Measurements from ENCODE around the gene FGF5.

DNA sequence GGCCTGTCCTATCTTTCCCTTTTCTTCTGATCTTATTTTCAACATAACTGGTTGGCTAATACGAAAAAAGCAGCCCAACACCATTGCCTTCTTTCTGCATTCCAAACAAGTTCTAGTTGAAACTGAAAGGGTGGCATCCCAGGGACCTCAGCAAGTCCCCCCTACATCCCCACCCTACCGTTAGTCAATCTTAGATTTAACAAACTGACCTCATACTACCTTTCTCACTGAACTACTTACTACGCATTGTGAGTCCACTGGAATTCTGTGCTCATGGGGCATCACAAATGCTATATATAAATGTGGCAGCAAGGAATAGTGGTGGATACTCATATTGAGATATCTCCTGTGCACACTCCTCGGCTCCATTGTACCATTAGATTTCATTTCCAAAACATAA, 33.1 kb upstream of the FGF5 start:
- TF ChIP-seq ZNF37A (tag by site-specific recombination; IDR thresholded peaks at IDR 0.05): no peak
- no peak for TF ChIP-seq ZBTB21 (tag by site-specific recombination; IDR thresholded peaks at IDR 0.05)
- TF ChIP-seq ZNF660 (tag by site-specific recombination; IDR thresholded peaks at IDR 0.05): no peak
- TF ChIP-seq ZNF747 (tag by site-specific recombination; IDR thresholded peaks at IDR 0.05): no peak
- TF ChIP-seq, protein P1, sequence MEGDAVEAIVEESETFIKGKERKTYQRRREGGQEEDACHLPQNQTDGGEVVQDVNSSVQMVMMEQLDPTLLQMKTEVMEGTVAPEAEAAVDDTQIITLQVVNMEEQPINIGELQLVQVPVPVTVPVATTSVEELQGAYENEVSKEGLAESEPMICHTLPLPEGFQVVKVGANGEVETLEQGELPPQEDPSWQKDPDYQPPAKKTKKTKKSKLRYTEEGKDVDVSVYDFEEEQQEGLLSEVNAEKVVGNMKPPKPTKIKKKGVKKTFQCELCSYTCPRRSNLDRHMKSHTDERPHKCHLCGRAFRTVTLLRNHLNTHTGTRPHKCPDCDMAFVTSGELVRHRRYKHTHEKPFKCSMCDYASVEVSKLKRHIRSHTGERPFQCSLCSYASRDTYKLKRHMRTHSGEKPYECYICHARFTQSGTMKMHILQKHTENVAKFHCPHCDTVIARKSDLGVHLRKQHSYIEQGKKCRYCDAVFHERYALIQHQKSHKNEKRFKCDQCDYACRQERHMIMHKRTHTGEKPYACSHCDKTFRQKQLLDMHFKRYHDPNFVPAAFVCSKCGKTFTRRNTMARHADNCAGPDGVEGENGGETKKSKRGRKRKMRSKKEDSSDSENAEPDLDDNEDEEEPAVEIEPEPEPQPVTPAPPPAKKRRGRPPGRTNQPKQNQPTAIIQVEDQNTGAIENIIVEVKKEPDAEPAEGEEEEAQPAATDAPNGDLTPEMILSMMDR (tag by site-specific recombination; IDR thresholded peaks at IDR 0.05): no peak
- TF ChIP-seq ZNF133 (tag by site-specific recombination; IDR thresholded peaks at IDR 0.05): no peak
- TF ChIP-seq, protein P2, sequence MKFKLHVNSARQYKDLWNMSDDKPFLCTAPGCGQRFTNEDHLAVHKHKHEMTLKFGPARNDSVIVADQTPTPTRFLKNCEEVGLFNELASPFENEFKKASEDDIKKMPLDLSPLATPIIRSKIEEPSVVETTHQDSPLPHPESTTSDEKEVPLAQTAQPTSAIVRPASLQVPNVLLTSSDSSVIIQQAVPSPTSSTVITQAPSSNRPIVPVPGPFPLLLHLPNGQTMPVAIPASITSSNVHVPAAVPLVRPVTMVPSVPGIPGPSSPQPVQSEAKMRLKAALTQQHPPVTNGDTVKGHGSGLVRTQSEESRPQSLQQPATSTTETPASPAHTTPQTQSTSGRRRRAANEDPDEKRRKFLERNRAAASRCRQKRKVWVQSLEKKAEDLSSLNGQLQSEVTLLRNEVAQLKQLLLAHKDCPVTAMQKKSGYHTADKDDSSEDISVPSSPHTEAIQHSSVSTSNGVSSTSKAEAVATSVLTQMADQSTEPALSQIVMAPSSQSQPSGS (tag by site-specific recombination; IDR thresholded peaks at IDR 0.05; ENCODE audit: low read depth): no peak
- TF ChIP-seq YY1 (tag by site-specific recombination; IDR thresholded peaks at IDR 0.05): no peak
- TF ChIP-seq ZNF624 (tag by site-specific recombination; IDR thresholded peaks at IDR 0.05): no peak
- TF ChIP-seq, protein P3, sequence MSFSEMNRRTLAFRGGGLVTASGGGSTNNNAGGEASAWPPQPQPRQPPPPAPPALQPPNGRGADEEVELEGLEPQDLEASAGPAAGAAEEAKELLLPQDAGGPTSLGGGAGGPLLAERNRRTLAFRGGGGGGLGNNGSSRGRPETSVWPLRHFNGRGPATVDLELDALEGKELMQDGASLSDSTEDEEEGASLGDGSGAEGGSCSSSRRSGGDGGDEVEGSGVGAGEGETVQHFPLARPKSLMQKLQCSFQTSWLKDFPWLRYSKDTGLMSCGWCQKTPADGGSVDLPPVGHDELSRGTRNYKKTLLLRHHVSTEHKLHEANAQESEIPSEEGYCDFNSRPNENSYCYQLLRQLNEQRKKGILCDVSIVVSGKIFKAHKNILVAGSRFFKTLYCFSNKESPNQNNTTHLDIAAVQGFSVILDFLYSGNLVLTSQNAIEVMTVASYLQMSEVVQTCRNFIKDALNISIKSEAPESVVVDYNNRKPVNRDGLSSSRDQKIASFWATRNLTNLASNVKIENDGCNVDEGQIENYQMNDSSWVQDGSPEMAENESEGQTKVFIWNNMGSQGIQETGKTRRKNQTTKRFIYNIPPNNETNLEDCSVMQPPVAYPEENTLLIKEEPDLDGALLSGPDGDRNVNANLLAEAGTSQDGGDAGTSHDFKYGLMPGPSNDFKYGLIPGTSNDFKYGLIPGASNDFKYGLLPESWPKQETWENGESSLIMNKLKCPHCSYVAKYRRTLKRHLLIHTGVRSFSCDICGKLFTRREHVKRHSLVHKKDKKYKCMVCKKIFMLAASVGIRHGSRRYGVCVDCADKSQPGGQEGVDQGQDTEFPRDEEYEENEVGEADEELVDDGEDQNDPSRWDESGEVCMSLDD (tag by site-specific recombination; IDR thresholded peaks at IDR 0.05): no peak
